Activated naive CD8-positive, alpha-beta T cell treated with anti-CD3 and anti-CD28 coated beads for 36 hours (primary cell): ENCODE results near the gene CATSPER3. TPM values are rescaled to one million over a fixed set of nuclear protein-coding genes. Genes with fewer than 3 reads are reported as not detected.
A peak's percentile ranks its signal among the peaks of the same experiment; 100 is the strongest.

ENCODE experiments used
- DNase-seq: peaks from one replicate; pipeline ENCODE4 v3.0.0; 2021
- H3K27ac Mint-ChIP-seq: one replicate; pipeline ENCODE4 v1.8.0; 2022; ENCODE audit warnings: mild to moderate bottlenecking, moderate library complexity, mixed read lengths
- H3K27me3 Mint-ChIP-seq: one replicate; pipeline ENCODE4 v1.8.0; 2022; ENCODE audit warnings: mild to moderate bottlenecking, mixed read lengths
- H3K36me3 Mint-ChIP-seq: one replicate; pipeline ENCODE4 v1.8.0; 2021; ENCODE audit warnings: mild to moderate bottlenecking, mixed read lengths
- H3K4me1 Mint-ChIP-seq: one replicate; pipeline ENCODE4 v1.8.0; 2021; ENCODE audit warnings: mixed read lengths
- H3K4me3 Mint-ChIP-seq: one replicate; pipeline ENCODE4 v1.8.0; 2022; ENCODE audit warnings: mild to moderate bottlenecking, moderate library complexity, mixed read lengths
- H3K9me3 Mint-ChIP-seq: one replicate; pipeline ENCODE4 v1.8.0; 2022; ENCODE audit warnings: mixed read lengths
- total RNA-seq, 2 experiments: library from RNA; stranded (reverse); gene quantifications; one replicate each; pipeline ENCODE4 v1.2.3, GENCODE V29; 2021

The CATSPER3 gene
- total RNA-seq, 2 experiments from 2014 or later = 0.39 to 0.46 TPM

- H3K36me3 Mint-ChIP-seq = peaks cover 3% of the 10 kb centered on the region
- no peak overlapping the region for H3K4me3 Mint-ChIP-seq
- peaks cover 7% of the 10 kb centered on the region for H3K9me3 Mint-ChIP-seq
- H3K4me1 Mint-ChIP-seq = peaks cover 27% of the 10 kb centered on the region
- H3K27me3 Mint-ChIP-seq = peaks cover 72% of the 10 kb centered on the region
- no peak overlapping the region for H3K27ac Mint-ChIP-seq
- no peak for DNase-seq
Measured at GRCh38 chr5:135027697-135028615, 60.2 kb downstream of the CATSPER3 start.

GRCh38 chr5:135028791-135029476, 61.2 kb downstream of the CATSPER3 start:
- peaks cover 7% of the 10 kb centered on the region for H3K9me3 Mint-ChIP-seq
- H3K27ac Mint-ChIP-seq = no peak overlapping the region
- H3K36me3 Mint-ChIP-seq = peaks cover 3% of the 10 kb centered on the region
- DNase-seq = no peak
- peaks cover 32% of the 10 kb centered on the region for H3K4me1 Mint-ChIP-seq
- H3K4me3 Mint-ChIP-seq = no peak overlapping the region
- peaks cover 78% of the 10 kb centered on the region for H3K27me3 Mint-ChIP-seq

- DNase-seq = no peak
- Mint-ChIP-seq H3K4me3 (no peak overlapping the region), H3K4me1 (peaks cover 34% of the 10 kb centered on the region), H3K27ac (no peak overlapping the region), H3K27me3 (peaks cover 82% of the 10 kb centered on the region), H3K36me3 (peaks cover 3% of the 10 kb centered on the region), H3K9me3 (peaks cover 7% of the 10 kb centered on the region)
Measured at GRCh38 chr5:135029477-135030122, 61.9 kb downstream of the CATSPER3 start.

- Mint-ChIP-seq H3K9me3 (peaks cover 7% of the 10 kb centered on the region), H3K4me1 (peaks cover 39% of the 10 kb centered on the region), H3K4me3 (peak overlapping the region; percentile 48), H3K27ac (no peak overlapping the region), H3K36me3 (peaks cover 3% of the 10 kb centered on the region), H3K27me3 (peaks cover 85% of the 10 kb centered on the region)
- no peak for DNase-seq
Measured at GRCh38 chr5:135030123-135030955, 62.6 kb downstream of the CATSPER3 start.

- Mint-ChIP-seq H3K36me3 (peaks cover 3% of the 10 kb centered on the region), H3K4me3 (peak overlapping the region; percentile 48), H3K27me3 (peaks cover 85% of the 10 kb centered on the region), H3K9me3 (peaks cover 7% of the 10 kb centered on the region), H3K4me1 (peaks cover 39% of the 10 kb centered on the region), H3K27ac (no peak overlapping the region)
- peak; percentile 31 for DNase-seq
Measured at GRCh38 chr5:135030956-135031812, 63.5 kb downstream of the CATSPER3 start.

- no peak for DNase-seq
- H3K9me3 Mint-ChIP-seq = peaks cover 7% of the 10 kb centered on the region
- H3K36me3 Mint-ChIP-seq = peaks cover 3% of the 10 kb centered on the region
- H3K27ac Mint-ChIP-seq = no peak overlapping the region
- H3K4me1 Mint-ChIP-seq = peaks cover 39% of the 10 kb centered on the region
- H3K4me3 Mint-ChIP-seq = peak overlapping the region; percentile 30
- H3K27me3 Mint-ChIP-seq = peaks cover 84% of the 10 kb centered on the region
Measured at GRCh38 chr5:135031813-135032694, 64.3 kb downstream of the CATSPER3 start.

- Mint-ChIP-seq H3K27ac (no peak overlapping the region), H3K9me3 (peaks cover 7% of the 10 kb centered on the region), H3K27me3 (peaks cover 84% of the 10 kb centered on the region), H3K4me1 (peaks cover 37% of the 10 kb centered on the region), H3K4me3 (peak overlapping the region; percentile 30), H3K36me3 (peaks cover 3% of the 10 kb centered on the region)
- no peak for DNase-seq
Measured at GRCh38 chr5:135032695-135032998, 64.9 kb downstream of the CATSPER3 start.

GRCh38 chr5:135032999-135033861, 65.5 kb downstream of the CATSPER3 start:
- Mint-ChIP-seq H3K27me3 (peaks cover 88% of the 10 kb centered on the region), H3K4me3 (peak overlapping the region; percentile 77), H3K27ac (no peak overlapping the region), H3K4me1 (peaks cover 39% of the 10 kb centered on the region), H3K9me3 (peaks cover 7% of the 10 kb centered on the region), H3K36me3 (peaks cover 3% of the 10 kb centered on the region)
- peak; percentile 30 for DNase-seq

- Mint-ChIP-seq H3K9me3 (peaks cover 5% of the 10 kb centered on the region), H3K27ac (peak within 1 kb of the TSS; percentile 26), H3K4me1 (peaks cover 37% of the 10 kb centered on the region), H3K36me3 (peaks cover 3% of the 10 kb centered on the region), H3K27me3 (peaks cover 92% of the 10 kb centered on the region), H3K4me3 (peak within 1 kb of the TSS; percentile 81)
- DNase-seq = no peak
Measured at GRCh38 chr5:135033901-135034235, 66.2 kb downstream of the CATSPER3 start, which contains the start of gene PITX1. TSS of gene PITX1 (minus strand) at chr5:135034228. CDS start at chr5:135033881, 347 bp downstream.

- peak overlapping the region; percentile 26 for H3K27ac Mint-ChIP-seq
- DNase-seq = peak; percentile 39
- peaks cover 88% of the 10 kb centered on the region for H3K27me3 Mint-ChIP-seq
Measured at GRCh38 chr5:135034236-135034962, 66.7 kb downstream of the CATSPER3 start.

GRCh38 chr5:135034963-135035677, 67.4 kb downstream of the CATSPER3 start:
- Mint-ChIP-seq H3K4me1 (peaks cover 31% of the 10 kb centered on the region), H3K27me3 (peaks cover 82% of the 10 kb centered on the region), H3K9me3 (no peaks in the 10 kb centered on the region), H3K4me3 (peak overlapping the region; percentile 81), H3K36me3 (no peaks in the 10 kb centered on the region), H3K27ac (no peak overlapping the region)
- no peak for DNase-seq

More at GRCh38 chr5:135034236-135034962, 66.7 kb downstream of the CATSPER3 start:
- H3K36me3 Mint-ChIP-seq = peaks cover 2% of the 10 kb centered on the region
- peaks cover 35% of the 10 kb centered on the region for H3K4me1 Mint-ChIP-seq
- peak overlapping the region; percentile 81 for H3K4me3 Mint-ChIP-seq
- H3K9me3 Mint-ChIP-seq = peaks cover 4% of the 10 kb centered on the region
